ENCODE measurements around the gene CELF4. TPM values are rescaled to one million over a fixed set of nuclear protein-coding genes. Genes with fewer than 3 reads are reported as not detected.

Gene CELF4
- total RNA-seq, 1 experiment from 2014 or later, result not detected

DNA sequence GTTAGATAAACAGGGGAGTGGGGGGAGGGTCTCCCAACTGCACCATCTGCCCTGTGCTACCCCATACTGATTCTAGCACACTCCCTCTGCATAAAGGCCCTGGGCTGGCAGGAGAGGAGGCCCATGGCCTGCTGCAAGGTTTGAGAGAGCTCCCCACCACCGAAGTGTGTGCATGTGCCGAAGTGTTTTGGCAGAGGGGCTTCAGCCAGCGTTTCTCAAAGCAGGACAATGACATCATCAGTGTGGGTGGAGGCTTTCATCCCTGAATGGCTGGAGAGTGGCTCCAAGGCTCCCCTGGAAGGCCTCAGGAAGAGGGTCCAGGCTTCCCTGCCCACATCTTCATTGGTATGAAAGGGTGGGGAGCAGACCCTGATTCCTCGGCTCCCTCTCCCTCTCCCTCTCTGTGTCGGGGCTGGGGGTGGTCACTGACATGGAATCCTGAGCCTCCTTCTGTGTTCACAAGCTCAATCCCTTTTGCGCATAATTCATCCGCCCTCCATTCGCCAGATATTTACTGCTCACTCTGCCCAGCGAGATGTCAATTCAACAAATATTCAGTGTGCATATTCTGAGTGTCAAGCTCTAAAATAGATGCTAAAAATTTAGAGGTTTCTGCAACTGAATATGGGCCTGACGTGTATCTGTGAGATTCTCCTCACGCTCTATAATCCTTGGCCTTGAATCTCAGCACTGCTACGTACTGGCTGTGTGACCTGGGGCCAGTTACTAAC is 122.1 kb downstream of the CELF4 start:
- no peak for DNase-seq (ENCODE audit: low read depth)

DNA sequence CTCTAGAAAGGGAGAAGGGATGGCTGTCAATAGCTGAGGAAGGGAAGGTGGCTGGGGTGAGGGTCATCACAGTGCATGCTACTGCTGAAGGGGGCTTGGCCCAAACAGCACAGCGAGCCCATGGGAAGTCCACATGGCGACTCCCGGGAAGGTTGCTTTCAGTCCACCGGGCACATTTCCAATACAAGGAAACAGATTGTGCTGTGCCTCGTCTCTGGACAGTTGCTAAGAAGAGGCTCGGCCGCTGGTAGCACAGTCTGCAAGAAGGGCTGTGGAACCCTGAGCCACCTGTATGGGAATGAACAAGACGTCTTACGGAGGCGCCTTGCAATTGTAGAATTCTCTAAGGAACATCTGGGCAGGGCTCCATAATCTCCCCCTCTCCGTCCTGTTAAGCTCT is 123.1 kb downstream of the CELF4 start:
- no peak for DNase-seq (ENCODE audit: low read depth)

DNA sequence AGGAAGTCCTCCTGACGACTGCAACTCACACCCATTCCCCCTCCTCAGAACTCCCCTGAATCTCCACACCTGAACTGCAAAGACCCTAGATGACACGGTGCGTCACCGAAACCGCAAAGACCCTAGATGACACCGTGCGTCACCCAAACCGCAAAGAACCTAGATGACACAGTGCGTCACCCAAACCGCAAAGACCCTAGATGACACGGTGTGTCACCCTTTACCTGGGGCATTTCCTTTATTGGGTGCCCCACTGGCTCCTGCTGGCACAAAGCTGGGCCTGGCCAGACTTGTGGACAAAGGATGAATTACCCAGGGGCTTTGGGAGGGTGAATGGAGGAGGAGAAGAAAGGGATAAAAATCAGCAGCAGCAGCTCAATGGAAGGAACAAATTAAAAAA is 123.8 kb downstream of the CELF4 start:
- DNase-seq (ENCODE audit: low read depth), result no peak

DNA sequence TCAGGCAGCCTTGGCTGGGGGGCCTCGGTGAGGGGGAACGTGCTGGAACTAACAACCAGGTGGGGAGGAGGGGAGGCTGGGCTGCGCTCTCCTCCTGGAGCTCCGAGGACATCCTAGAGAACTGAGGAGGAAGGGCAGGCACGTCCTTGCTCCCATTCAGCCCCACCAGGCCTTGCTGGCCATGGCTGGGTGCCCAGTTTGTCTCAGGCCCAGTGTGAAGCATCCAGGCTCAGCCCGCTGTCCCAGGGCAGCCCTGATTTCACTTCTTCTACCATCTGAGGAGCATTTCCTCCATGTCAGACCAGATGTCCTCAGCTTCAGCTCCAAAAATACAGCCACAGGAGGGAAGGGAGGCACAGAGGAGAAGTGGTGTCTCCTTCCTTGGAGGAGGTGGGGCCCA is 125.4 kb downstream of the CELF4 start:
- DNase-seq (ENCODE audit: low read depth), result no peak

DNA sequence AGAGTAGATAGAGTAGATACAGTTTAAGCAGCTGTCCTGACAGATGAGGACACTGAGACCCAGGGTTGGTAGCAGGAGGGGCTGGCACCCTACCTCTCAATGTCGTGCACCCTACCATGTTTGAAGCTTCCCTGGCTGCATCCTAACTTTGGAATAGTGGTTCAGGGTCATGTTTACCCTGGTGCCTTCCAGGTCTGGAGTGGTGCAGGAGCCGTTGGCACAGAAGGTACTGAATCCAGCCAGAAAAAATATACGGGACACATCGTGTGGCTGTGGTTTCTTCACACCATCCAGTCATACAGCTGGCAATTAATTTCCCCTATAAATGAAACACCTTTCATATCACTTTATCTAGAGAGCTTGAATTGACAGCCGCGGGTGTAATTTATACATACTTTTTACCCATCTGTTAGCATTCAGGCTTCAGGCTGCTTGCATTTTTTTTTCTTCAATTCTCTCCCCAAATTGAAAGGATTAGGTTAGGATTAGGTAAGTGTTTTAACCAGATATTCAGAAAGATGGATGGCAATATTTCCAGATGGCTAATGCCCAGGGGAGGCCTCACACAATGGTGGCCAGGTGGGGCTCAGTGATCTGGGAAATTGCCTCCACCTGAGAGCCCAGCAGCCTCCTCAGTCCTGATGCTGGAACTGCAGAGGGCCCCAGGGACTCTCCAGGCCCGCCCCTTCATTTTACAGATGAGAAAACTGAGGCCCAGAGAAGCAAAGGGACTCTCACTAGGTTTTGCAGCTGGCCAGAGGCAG is 127.0 kb downstream of the CELF4 start:
- no peak for DNase-seq (ENCODE audit: low read depth)

DNA sequence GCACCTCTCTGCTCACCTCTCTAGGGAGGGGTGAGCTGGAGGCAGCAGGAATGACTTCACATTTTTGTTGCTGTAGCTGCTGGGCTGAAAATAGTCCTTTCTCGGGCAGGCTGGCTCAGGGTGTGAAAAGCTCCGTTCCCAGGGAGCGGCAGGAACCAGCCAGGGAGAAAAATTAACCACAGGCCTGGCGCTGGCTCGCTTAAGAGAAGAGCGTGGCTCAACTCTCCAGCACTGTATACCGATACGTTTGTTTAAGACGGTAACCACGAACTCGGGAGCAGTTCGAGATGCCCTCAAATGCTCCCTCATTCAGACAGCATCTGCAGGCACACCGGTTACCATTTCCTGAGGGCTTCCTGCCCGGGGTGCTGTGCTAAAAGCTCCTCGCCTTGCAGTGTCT is 129.6 kb downstream of the CELF4 start:
- no peak for DNase-seq (ENCODE audit: low read depth)

DNA sequence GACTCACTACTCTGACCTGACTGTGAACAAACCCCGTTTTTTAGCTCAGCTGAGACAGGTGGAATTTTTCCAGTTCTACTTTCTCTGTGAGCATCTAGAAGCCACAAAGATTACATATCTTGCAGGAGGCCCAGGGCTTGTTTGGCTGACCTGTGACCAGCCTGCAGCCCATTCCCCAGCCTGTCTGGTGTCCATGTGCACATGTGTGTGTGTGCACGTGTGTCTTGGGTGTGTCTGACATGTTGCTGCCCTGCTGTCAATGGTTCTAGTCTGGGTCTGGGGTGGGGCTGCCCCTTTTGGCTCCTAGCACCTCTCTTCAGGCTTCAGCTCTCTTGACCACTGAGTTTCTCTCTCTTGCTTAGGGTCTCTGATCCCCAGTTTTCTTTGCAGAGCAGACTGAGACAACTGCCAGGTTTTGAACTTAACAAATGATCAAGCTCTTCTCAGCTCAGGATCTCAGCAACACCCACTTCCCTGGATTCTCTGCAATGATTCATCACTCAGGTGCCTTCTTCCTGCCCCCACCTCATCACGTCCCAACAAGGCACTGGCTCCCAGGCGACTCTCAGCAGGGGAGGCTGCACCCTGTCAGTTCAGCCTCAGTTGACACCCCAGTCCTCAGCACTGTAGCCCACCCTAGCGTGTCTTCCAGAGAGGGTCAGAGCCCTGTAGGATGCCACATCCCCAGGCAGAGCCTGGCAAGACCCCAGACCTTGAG is 130.3 kb downstream of the CELF4 start:
- DNase-seq (ENCODE audit: low read depth), result no peak

DNA sequence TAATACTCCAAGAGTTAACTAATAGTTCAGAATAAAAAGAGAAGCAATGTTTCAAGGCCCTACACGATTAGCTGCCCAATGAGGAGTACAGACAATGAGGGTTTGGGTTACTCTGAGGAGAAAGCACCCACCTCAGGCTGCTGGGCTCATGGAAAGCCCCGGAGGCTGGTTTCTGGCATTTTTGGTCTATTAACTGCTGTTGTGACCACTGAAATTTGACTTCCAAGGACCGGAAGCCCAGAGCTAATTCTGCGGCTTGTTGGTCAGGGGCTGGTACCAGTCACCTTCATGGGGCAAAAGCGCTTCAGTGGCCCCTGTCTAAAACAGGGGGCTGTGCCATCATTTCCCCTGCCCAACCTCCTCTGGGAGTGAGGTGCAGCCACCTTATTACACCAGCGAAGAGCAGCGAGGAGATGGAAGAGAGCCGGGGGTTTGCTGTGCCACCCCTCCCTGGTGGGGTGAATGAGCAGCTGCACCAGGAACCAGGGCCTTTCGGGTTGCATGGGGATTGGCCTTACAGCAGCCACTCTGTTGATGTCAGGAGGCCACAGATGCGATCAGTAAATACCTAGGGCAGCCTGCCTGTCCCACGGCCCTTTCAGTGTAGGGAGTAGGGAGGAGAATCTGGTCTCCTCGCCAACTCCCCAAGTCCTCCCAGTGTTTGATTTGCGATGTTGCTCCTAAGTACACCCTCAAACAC is 131.3 kb downstream of the CELF4 start:
- DNase-seq (ENCODE audit: low read depth), result no peak

DNA sequence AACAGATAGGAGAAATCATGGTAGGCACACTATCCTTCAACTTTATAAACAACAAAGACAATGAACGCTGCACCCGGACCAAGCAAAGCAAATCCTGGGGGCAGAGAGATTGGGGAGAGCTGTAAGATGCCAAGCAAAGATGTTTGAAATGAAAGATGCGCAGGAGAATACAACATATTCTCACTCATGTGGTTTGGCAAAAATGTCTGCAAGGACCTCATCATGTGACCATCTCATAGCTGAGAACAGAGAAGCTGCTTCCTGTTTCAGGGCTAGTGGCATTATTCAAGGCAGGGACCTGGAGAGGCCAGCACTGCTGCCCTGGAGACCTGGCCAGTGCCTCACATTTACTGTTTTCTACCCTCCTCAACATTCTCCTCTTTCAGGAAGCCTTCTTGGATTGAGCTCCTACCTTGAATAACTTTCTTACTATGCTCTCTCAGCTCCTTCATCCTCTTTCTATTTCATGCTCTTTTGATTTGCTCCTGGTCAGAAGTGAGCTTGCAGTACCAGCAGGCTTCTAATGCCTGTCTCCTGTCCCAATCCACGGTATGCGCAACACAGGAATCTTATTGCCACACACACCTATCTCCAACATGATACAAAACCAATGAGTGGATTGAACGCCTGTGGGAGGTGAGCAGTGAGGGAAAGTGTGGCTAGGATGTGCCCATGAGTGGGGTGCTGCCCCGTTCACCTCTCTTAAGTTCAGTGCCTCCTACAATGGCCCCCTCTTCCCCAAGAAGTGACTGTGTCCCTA is 133.0 kb downstream of the CELF4 start:
- no peak for DNase-seq (ENCODE audit: low read depth)

DNA sequence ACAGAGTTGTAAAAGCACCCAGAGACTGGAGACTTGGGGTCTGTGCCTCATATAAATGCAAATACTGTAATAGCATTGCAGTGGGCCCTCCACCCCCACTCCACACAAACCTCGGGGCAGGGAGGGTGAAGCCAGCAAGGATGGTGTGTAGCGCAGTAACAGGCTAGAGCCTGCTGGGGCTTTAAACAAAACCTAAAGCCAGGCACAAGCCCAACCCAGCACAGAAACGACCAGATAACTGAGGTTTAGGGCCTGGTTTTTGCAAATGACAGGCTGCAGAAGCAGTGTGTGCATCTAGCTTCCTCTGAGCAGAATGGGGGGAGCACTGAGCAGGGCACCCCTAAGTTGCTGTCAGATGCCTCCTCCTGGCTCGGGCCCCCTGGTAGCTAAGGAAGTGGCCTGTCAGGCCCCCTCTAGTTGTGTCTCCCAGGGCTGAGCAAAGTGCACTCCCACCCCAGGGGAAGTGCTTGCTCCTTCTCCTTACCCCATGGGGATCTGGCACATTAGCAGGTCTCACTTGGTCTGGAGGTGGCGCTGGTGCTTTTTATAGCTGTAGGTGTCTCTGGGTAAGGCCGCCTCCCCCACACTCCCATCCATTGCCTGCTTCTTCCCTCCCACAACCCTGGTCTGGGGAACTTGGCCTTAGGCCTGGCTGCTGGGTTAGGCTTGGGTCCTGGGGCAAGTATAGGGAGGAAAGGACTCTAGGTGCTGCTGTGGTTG is 135.1 kb downstream of the CELF4 start:
- DNase-seq (ENCODE audit: low read depth), result no peak

DNA sequence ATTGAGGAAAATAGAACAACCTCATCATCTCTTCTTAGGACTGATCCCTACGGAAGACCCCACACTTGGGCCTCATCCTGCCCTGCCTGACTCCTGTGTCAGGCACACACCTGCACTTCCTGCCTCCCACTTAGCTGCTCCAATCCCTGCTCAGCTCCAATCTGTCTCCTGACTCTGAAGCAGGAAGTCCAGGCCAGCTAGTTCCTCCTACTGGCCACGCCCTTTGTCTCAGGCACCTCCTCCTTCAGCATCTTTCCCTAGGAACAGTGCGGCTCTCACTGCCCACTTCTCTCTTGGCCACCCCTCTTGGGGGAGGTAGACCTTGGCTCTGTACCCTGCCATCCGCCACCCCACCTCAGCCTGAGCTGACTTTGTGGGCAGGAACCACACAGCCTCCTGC is 135.8 kb downstream of the CELF4 start:
- no peak for DNase-seq (ENCODE audit: low read depth)

DNA sequence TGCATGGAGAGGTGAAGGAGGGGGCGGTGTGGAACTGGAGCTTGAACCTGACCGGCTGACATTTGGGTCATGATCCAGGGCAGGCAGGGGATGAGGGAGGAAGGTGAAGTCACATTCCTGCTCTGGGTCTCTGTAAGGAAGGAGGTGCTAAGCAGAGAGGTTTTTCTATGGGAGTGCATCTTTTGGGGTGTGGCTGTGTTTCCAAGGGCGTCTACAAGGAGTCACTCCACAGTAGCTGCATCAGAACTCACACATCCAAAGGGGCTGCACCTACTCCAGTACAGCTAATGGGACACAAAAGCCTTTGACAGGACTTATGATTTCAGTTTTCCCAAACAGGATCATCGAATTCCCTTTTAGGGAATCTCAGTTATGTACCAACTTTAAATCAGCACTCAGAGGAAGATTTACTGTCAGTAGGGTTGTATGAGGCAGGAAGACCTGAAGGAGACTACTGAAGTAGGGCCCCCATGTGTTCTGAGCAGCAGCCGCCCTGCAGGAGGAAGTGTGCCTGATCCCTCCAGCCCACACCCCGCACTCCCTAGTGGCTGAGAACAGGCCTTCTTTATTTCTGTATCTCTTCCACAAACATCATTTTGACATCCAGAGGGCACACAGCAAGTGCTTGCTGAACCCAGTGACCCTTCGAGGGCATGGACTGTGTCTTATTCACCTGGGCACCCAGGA is 137.2 kb downstream of the CELF4 start:
- DNase-seq (ENCODE audit: low read depth), result no peak

DNA sequence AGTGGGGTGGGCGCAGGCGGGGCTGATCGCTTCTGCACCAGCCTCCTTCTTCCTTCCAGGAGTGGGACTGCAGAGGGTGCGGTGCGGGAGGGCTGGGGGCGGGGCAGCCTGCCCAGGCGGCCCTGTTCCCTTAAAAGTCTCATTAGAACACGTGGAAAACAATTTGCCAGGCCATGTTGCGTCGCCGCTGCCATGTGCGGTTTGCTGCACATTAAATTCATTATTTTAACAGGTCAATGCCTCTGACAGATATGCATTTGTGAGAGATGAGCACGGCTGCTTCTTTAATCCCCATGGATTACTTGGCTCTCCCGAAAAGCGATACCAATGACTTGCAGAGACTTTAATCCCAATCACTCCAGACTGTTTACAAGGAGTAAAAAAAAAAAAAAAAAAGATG is 139.0 kb downstream of the CELF4 start:
- DNase-seq (ENCODE audit: low read depth), result no peak

DNA sequence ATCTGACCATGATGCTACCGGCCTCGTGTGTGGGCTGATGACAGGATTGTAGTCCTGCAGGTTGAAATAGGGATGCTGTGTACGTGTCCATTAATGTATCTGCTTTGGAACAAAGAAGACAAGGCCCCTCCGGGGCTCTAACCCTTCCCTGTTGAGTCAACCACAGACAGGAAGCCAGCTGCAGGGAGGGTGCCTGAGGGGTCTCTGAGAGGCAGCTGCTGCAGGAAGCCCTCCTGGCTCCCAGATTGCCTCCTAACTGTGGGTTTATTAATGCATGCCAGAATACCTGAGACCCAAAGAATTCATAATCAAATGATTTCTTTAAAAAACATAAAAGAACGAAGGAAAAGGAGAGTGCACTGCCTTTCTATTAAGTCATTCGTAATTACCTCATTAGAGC is 140.4 kb downstream of the CELF4 start:
- DNase-seq (ENCODE audit: low read depth), result no peak

DNA sequence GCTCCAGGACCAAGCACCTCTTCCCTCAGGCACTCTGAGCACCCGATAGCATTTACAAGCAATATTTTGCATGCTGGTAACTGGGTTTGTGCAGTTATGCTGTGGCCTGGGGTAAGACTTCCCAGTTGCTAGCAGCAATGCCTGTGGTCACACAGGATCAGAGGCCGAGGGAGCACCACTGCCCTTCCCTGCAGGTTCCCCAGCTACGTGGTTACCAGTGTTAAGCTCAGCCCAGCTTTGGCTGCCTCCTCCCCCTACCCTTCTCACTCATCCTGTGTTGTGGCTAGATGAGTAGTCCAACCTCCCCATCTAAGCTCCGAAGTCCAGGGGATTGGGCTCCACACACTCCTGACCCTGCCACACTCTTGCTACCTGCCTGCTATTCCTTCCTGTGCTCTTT is 141.1 kb downstream of the CELF4 start:
- DNase-seq (ENCODE audit: low read depth), result no peak

DNA sequence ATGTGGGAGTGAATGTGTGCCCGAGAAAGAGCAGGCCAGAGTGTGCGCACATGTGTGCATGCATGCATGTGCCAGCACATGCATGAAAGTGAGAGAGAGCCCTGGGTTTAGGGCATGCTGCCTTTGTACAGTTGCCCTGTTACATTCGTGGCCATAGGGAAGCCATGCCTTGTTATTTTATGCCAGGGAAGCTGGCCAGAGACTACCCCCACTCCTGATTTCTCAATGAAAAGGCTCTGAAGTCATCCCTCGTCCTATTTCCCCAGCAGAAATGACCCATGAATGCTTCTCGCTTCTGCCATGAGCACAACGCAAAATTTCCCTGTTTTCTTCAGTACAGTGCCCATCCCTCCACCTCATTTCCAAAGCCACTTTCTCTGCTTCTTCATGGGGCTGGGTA is 143.0 kb downstream of the CELF4 start:
- no peak for DNase-seq (ENCODE audit: low read depth)

DNA sequence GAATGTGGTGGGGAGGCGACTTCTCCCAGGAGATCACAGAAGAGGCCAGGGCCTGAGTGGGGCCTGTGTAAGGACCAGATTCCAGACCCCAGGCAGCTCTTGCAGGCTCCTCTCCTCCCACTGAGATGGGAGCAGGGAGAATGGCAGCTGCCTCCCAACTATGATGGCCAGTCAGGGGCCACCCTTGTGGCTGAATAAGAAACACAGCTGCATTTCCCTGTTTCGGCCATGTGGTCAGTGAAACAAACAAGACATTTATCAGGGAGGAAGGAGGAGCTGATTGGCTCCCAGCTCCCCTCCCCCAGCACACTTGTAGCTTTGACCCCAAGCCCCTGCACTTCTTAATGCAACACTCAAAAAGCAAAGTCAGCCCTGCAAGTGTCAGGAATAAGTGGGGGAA is 143.5 kb downstream of the CELF4 start:
- peak; percentile 29 for DNase-seq (ENCODE audit: low read depth)

DNA sequence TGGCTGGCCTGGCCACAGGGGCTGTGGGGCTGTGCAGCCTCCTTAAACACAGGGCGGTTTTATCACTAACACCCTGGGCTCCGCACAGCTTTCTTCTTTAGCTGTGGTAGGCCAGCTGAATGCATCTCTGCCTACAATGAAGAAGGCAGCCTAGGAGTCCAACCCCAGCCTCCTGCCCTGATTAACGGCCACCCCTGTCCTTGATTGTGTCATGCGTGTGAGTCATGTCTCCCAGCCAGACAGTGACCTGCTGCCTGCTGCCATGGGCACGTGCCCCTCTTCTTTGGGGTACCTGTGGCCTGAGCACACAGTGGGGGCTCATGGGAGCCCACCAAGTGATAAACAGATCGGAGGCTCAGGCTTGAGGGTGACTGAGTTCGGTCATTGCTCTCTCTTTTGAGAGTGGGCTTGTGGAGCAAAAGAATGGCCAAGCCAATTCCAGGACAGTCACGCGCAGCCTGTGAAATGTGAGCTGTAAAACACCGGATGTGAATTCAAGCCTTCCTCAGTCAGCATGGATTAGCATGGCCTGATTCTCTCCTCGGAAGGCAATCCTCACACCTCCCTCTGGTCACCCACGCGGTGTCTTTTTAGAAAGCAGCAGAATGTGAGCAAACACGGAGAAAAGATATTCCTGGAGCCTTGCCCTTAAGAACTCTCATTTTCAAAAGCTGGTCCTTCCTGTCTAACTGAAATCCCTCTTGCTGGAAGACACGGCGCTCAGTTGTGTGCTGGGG is 144.1 kb downstream of the CELF4 start:
- DNase-seq (ENCODE audit: low read depth), result no peak

DNA sequence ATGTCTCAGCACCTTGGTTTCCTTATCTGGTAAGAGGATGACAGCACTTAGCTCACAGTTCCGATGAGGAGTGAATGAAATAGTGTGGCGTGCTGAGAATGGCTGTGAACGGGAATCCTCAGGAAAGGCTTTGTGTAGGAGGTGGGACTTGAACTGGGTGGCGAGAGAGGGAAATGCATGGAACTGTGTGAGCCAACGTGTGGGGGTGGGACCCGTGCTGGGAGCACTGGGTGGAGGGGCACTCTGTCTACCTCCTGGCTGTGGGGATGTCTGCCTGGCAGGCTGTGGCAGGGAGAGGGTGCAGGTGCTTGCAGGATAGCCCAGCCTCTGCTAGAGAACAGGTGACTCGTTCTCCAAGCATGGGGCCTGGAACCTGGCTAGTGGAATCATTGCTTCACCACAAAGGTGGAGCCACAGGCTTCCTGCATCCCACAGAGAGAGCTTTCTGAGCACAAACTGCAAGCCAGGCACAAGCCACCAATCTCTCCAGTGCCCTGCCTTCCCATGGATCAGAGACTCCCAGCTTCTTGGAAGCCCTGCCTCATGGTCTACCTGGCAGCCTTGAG is 145.2 kb downstream of the CELF4 start:
- DNase-seq (ENCODE audit: low read depth), result no peak
